Hepatocyte (in vitro differentiated cells): ENCODE results near the gene XKR7. TPM values are rescaled to one million over a fixed set of nuclear protein-coding genes. Genes with fewer than 3 reads are reported as not detected.

Experiments used
- DNase-seq: peaks from one replicate; pipeline ENCODE4 v3.0.0-alpha.2; 2016; ENCODE audit warnings: low spot score
- H2AFZ ChIP-seq: fragments of 200-600 bp; sonication (generic); 2 replicates; pipeline ENCODE4 v1.6.0; 2016; ENCODE audit warnings: antibody characterized with exemption, mild to moderate bottlenecking
- H3K27ac ChIP-seq: fragments of 200-600 bp; sonication (generic); 2 replicates; pipeline ENCODE4 v1.5.1; 2016; ENCODE audit warnings: mild to moderate bottlenecking
- H3K27me3 ChIP-seq: fragments of 200-600 bp; sonication (generic); 2 replicates; pipeline ENCODE4 v1.6.1; 2016
- H3K36me3 ChIP-seq: fragments of 200-600 bp; sonication (generic); replicated peaks from 2 replicates; pipeline ENCODE4 v1.5.1; 2016; ENCODE audit warnings: low read depth; ENCODE audit not compliant: insufficient read depth
- H3K4me1 ChIP-seq: fragments of 200-600 bp; sonication (generic); 2 replicates; pipeline ENCODE4 v1.5.1; 2016; ENCODE audit warnings: mild to moderate bottlenecking, moderate library complexity; ENCODE audit not compliant: insufficient read depth
- H3K4me2 ChIP-seq: fragments of 200-600 bp; sonication (generic); 2 replicates; pipeline ENCODE4 v1.6.0; 2016
- H3K4me3 ChIP-seq: fragments of 200-600 bp; sonication (generic); 2 replicates; pipeline ENCODE4 v1.5.1; 2016; ENCODE audit warnings: mild to moderate bottlenecking
- H3K79me2 ChIP-seq: fragments of 200-600 bp; sonication (generic); 2 replicates; pipeline ENCODE4 v1.6.0; 2017; ENCODE audit warnings: mild to moderate bottlenecking
- H3K9me2 ChIP-seq: fragments of 200-600 bp; sonication (generic); replicated peaks from 2 replicates; pipeline ENCODE4 v1.6.0; 2017; ENCODE audit warnings: mild to moderate bottlenecking; ENCODE audit not compliant: insufficient read depth
- H3K9me3 ChIP-seq: fragments of 200-600 bp; sonication (generic); 2 replicates; pipeline ENCODE4 v1.5.1; 2016; ENCODE audit warnings: low read depth, mild to moderate bottlenecking
- H4K20me1 ChIP-seq: fragments of 200-600 bp; sonication (generic); 2 replicates; pipeline ENCODE4 v1.6.0; 2016; ENCODE audit warnings: mild to moderate bottlenecking; ENCODE audit not compliant: insufficient read depth, poor library complexity, severe bottlenecking
- EZH2 ChIP-seq: fragments of 200-600 bp; sonication (generic); IDR thresholded peaks from 2 replicates; pipeline ENCODE4 v1.6.1; 2016; ENCODE audit warnings: antibody characterized with exemption, mild to moderate bottlenecking, borderline replicate concordance
- EZH2phosphoT487 ChIP-seq: fragments of 200-600 bp; sonication (generic); IDR thresholded peaks from one replicate; pipeline ENCODE4 v1.6.1; 2018; ENCODE audit warnings: antibody characterized with exemption, mild to moderate bottlenecking, low read depth, moderate library complexity; ENCODE audit not compliant: unreplicated experiment, severe bottlenecking
- WGBS: methylation state at CpG from one replicate; pipeline ENCODE4 v1.1.6; 2016; ENCODE audit warnings: low lambda C conversion rate; ENCODE audit errors: missing lambda C conversion rate; 5-methylcytosine and 5-hydroxymethylcytosine counted together
- polyA plus RNA-seq: library from polyadenylated mRNA; unstranded; fragments of >200 nt; fragmentation: Nextera tagmentation; extraction: Ambion mirVana; gene quantifications from 2 replicates; pipeline ENCODE4 v1.2.1, GENCODE V29; 2016
- total RNA-seq: library from RNA; depleted of rRNA; stranded (reverse); fragments of >200 nt; gene quantifications from 2 replicates; pipeline ENCODE4 v1.2.3, GENCODE V29; 2014
- TF ChIP-seq, protein P1 (sequence below): fragments of 200-600 bp; sonication (generic); IDR thresholded peaks from 2 replicates; pipeline ENCODE4 v1.5.1; 2016; ENCODE audit warnings: antibody characterized with exemption, mild to moderate bottlenecking; ENCODE audit not compliant: poor library complexity

The XKR7 gene
- total and polyA plus RNA-seq, 2 experiments from 2014 or later, result 0.37 TPM; not detected in 1

- H3K9me3 ChIP-seq, result no peaks in the 10 kb centered on the region
- no peak overlapping the region for H3K4me3 ChIP-seq
- no peak for TF ChIP-seq EZH2
- TF ChIP-seq, protein P1, sequence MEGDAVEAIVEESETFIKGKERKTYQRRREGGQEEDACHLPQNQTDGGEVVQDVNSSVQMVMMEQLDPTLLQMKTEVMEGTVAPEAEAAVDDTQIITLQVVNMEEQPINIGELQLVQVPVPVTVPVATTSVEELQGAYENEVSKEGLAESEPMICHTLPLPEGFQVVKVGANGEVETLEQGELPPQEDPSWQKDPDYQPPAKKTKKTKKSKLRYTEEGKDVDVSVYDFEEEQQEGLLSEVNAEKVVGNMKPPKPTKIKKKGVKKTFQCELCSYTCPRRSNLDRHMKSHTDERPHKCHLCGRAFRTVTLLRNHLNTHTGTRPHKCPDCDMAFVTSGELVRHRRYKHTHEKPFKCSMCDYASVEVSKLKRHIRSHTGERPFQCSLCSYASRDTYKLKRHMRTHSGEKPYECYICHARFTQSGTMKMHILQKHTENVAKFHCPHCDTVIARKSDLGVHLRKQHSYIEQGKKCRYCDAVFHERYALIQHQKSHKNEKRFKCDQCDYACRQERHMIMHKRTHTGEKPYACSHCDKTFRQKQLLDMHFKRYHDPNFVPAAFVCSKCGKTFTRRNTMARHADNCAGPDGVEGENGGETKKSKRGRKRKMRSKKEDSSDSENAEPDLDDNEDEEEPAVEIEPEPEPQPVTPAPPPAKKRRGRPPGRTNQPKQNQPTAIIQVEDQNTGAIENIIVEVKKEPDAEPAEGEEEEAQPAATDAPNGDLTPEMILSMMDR, result no peak
- DNase-seq, result no peak
- H3K79me2 ChIP-seq, result no peaks in the 10 kb centered on the region
- H4K20me1 ChIP-seq, result no peaks in the 10 kb centered on the region
- WGBS, result 62% methylated on average over 8 of the region's 8 CpGs
- H3K4me2 ChIP-seq, result no peak overlapping the region
- H2AFZ ChIP-seq, result no peak overlapping the region
- H3K27ac ChIP-seq, result no peak overlapping the region
- peaks cover 39% of the 10 kb centered on the region for H3K27me3 ChIP-seq
- H3K4me1 ChIP-seq, result no peaks in the 10 kb centered on the region
- no peaks in the 10 kb centered on the region for H3K9me2 ChIP-seq
- no peaks in the 10 kb centered on the region for H3K36me3 ChIP-seq
These were observed 39.2 kb downstream of the XKR7 start for GRCh38 chr20:32006841-32007786.

DNA sequence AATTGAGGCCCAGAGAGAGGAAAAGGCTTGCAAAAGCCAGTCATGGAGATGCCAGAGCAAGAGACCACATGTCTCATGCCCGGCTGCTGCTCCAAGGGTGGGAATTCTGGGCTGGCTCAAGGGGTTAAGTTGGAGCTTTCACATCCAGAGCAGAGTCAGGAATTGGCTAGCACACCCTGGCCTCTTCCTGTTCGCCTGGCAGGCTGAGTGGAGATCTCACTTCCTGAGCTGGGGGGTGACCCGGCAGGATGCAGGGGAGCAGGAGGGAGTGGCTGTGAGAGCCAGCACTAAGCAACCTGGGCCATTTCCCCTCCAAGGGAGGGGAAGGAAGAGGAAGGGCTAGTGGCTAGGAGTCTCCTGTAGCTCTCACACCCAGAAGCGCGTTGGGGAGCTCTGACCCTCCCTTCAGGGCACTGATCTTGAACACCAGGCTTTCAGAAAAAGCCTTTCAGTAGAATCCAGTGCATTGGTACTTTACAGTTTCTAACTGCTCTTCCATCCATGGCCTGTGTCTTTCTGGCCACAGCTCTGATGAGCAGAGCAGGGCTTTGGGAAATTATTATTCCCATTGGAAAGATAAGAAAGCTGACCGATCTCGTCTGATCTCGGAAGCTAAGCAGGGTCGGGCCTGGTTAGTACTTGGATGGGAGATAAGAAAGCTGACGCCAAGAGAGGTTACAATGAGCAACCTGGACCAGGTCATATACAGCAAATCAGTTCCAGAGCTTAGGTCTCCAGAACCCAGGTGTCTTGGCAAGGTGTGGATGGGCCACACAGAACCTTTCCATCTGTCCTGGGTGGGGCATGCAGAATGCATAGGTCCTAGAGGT is 40.1 kb downstream of the XKR7 start:
- TF ChIP-seq EZH2phosphoT487, result no peak
- TF ChIP-seq, protein P1, result no peak
- WGBS, result 44% methylated on average over 10 of the region's 10 CpGs
- Histone ChIP-seq H2AFZ (no peak overlapping the region), H3K4me3 (no peak overlapping the region), H3K9me3 (no peaks in the 10 kb centered on the region), H3K79me2 (no peaks in the 10 kb centered on the region), H4K20me1 (no peaks in the 10 kb centered on the region), H3K9me2 (no peaks in the 10 kb centered on the region), H3K4me2 (no peak overlapping the region), H3K27me3 (peaks cover 43% of the 10 kb centered on the region), H3K4me1 (no peaks in the 10 kb centered on the region), H3K27ac (no peak overlapping the region), H3K36me3 (no peaks in the 10 kb centered on the region)
- no peak for DNase-seq

DNA sequence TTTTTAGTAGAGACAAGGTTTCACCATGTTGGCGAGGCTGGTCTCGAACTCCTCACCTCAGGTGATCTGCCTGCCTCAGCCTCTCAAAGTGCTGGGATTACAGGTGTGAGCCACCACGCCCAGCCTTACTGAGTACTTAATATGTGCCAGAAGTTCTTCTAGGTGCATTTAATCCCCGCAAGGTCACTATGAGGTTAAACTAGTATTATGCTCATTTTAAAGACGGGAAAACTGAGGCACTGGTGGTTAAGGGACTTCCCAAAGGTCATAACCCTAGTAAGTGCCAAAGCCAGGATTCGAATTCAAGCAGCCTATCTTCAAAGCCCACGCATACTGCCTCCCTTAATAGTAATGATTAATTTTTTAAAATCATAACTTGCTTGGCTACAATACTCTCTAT is 41.6 kb downstream of the XKR7 start:
- Histone ChIP-seq H3K9me2 (no peaks in the 10 kb centered on the region), H3K9me3 (no peaks in the 10 kb centered on the region), H3K4me2 (no peak overlapping the region), H3K4me3 (no peak overlapping the region), H2AFZ (no peak overlapping the region), H3K36me3 (no peaks in the 10 kb centered on the region), H3K27ac (no peak overlapping the region), H3K27me3 (peaks cover 52% of the 10 kb centered on the region), H3K4me1 (no peaks in the 10 kb centered on the region), H4K20me1 (no peaks in the 10 kb centered on the region), H3K79me2 (no peaks in the 10 kb centered on the region)
- TF ChIP-seq EZH2phosphoT487 (no peak), EZH2 (no peak)
- TF ChIP-seq, protein P1, result no peak
- 93% methylated on average over 7 of the region's 7 CpGs for WGBS
- DNase-seq, result no peak
